DND-41 (cell line): ENCODE measurements around the gene ORMDL2.

ENCODE experiments used
- ATAC-seq: fragments of 200-7000 bp; cut with Tn5 transposase; 3 replicates; pipeline ENCODE4 v1.9.1; 2021; ENCODE audit warnings: low read depth; ENCODE audit not compliant: insufficient read depth
- DNase-seq: peaks from one replicate; pipeline ENCODE4 v3.0.0-alpha.2; 2020
- H2AFZ ChIP-seq: 2 replicates; pipeline ENCODE4 v1.6.0; 2012; ENCODE audit warnings: low read depth, low read length
- H3K27ac ChIP-seq: 2 replicates; pipeline ENCODE4 v1.5.1; 2012; ENCODE audit warnings: low read length, inconsistent platforms
- H3K27me3 ChIP-seq: fragments of 200-600 bp; sonication (generic); 2 replicates; pipeline ENCODE4 v1.6.0; 2012; ENCODE audit warnings: low read length, mild to moderate bottlenecking, inconsistent platforms; ENCODE audit not compliant: insufficient read depth, poor library complexity
- H3K36me3 ChIP-seq: 2 replicates; pipeline ENCODE4 v1.5.1; 2012; ENCODE audit warnings: low read length, inconsistent platforms; ENCODE audit not compliant: insufficient read depth
- H3K4me1 ChIP-seq: 2 replicates; pipeline ENCODE4 v1.5.1; 2012; ENCODE audit warnings: mild to moderate bottlenecking, low read length; ENCODE audit not compliant: insufficient read depth
- H3K4me2 ChIP-seq: 2 replicates; pipeline ENCODE4 v1.6.0; 2012; ENCODE audit warnings: mild to moderate bottlenecking, moderate library complexity, low read length, inconsistent platforms; ENCODE audit not compliant: insufficient read depth
- H3K4me3 ChIP-seq, 2 experiments: fragments of 200-600 bp in 1 of 2; shearing (Covaris generic) in 1 of 2; 2 replicates each; pipeline ENCODE4 v1.5.1; 2012 to 2016; ENCODE audit warnings: inconsistent platforms in 2 of 2, low read length in 2 of 2, mild to moderate bottlenecking in 2 of 2, low read depth in 1 of 2, moderate library complexity in 1 of 2
- H3K79me2 ChIP-seq: 2 replicates; pipeline ENCODE4 v1.6.0; 2012; ENCODE audit warnings: low read length, inconsistent platforms; ENCODE audit not compliant: insufficient read depth
- H3K9ac ChIP-seq: 2 replicates; pipeline ENCODE4 v1.6.0; 2012; ENCODE audit warnings: low read depth, mild to moderate bottlenecking, inconsistent platforms, low read length, moderate library complexity
- H3K9me3 ChIP-seq: 2 replicates; pipeline ENCODE4 v1.5.1; 2012; ENCODE audit warnings: low read length, moderate library complexity, mild to moderate bottlenecking, inconsistent platforms; ENCODE audit not compliant: insufficient read depth, severe bottlenecking
- H4K20me1 ChIP-seq: 2 replicates; pipeline ENCODE4 v1.6.0; 2012; ENCODE audit warnings: low read length; ENCODE audit not compliant: insufficient read depth
- CTCF ChIP-seq: IDR thresholded peaks from 2 replicates; pipeline ENCODE4 v1.5.1; 2012; ENCODE audit warnings: borderline replicate concordance, low read length, moderate library complexity, mild to moderate bottlenecking; ENCODE audit not compliant: poor library complexity, severe bottlenecking; ENCODE audit errors: extremely low read depth
- EZH2 ChIP-seq: IDR thresholded peaks from 3 replicates; pipeline ENCODE4 v1.6.1; 2012; ENCODE audit warnings: borderline replicate concordance, low read depth, mild to moderate bottlenecking, moderate library complexity, low read length, inconsistent platforms; ENCODE audit not compliant: severe bottlenecking

The ORMDL2 gene

GRCh38 chr12:55818886-55819285 lies 1.0 kb downstream of the ORMDL2 start:
- TF ChIP-seq EZH2 (no peak), CTCF (no peak)
- ATAC-seq (no peak), DNase-seq (no peak)
- H3K27me3 ChIP-seq = no peaks in the 10 kb centered on the region
- H3K4me1 ChIP-seq = peaks cover 54% of the 10 kb centered on the region
- peaks cover 74% of the 10 kb centered on the region for H3K36me3 ChIP-seq
- H3K4me2 ChIP-seq = peak overlapping the region; percentile 96
- no peak overlapping the region for H2AFZ ChIP-seq
- H3K4me3 ChIP-seq = peak overlapping the region; percentile 78 to 79
- H3K9ac ChIP-seq = peak overlapping the region; percentile 66
- H3K27ac ChIP-seq = peak overlapping the region; percentile 90
- no peaks in the 10 kb centered on the region for H3K9me3 ChIP-seq
- H4K20me1 ChIP-seq = peaks cover 24% of the 10 kb centered on the region
- peaks cover 78% of the 10 kb centered on the region for H3K79me2 ChIP-seq

GRCh38 chr12:55820679-55821078 lies 2.8 kb downstream of the ORMDL2 start:
- Histone ChIP-seq H3K79me2 (peaks cover 76% of the 10 kb centered on the region), H3K4me2 (no peak overlapping the region), H4K20me1 (peaks cover 14% of the 10 kb centered on the region)

GRCh38 chr12:55822228-55822627 lies 4.4 kb downstream of the ORMDL2 start:
- DNase-seq = no peak
- Histone ChIP-seq H3K4me3 (no peak overlapping the region), H3K36me3 (peaks cover 73% of the 10 kb centered on the region), H3K27ac (no peak overlapping the region), H3K79me2 (peaks cover 75% of the 10 kb centered on the region), H3K9ac (no peak overlapping the region), H3K27me3 (no peaks in the 10 kb centered on the region), H3K9me3 (no peaks in the 10 kb centered on the region), H2AFZ (no peak overlapping the region), H4K20me1 (peaks cover 10% of the 10 kb centered on the region; the same call in 1 of the 2 replicates), H3K4me1 (peaks cover 59% of the 10 kb centered on the region), H3K4me2 (no peak overlapping the region)
- no peak for ATAC-seq
- TF ChIP-seq CTCF = no peak
- TF ChIP-seq EZH2 = no peak

More at GRCh38 chr12:55820679-55821078, 2.8 kb downstream of the ORMDL2 start:
- Histone ChIP-seq H3K9ac (no peak overlapping the region), H3K27me3 (no peaks in the 10 kb centered on the region), H3K4me3 (no peak overlapping the region), H2AFZ (no peak overlapping the region), H3K9me3 (no peaks in the 10 kb centered on the region), H3K4me1 (peaks cover 54% of the 10 kb centered on the region), H3K36me3 (peaks cover 70% of the 10 kb centered on the region), H3K27ac (no peak overlapping the region)
- TF ChIP-seq CTCF = peak; percentile 32
- TF ChIP-seq EZH2 = no peak
- DNase-seq = no peak
- ATAC-seq = no peak

GRCh38 chr12:55823419-55823818 lies 5.6 kb downstream of the ORMDL2 start:
- H2AFZ ChIP-seq = no peak overlapping the region
- H3K36me3 ChIP-seq = peaks cover 84% of the 10 kb centered on the region
- H3K27ac ChIP-seq = no peak overlapping the region
- peaks cover 77% of the 10 kb centered on the region for H3K79me2 ChIP-seq
- peaks cover 13% of the 10 kb centered on the region; the same call in 1 of the 2 replicates for H4K20me1 ChIP-seq
- no peaks in the 10 kb centered on the region for H3K9me3 ChIP-seq
- H3K4me2 ChIP-seq = no peak overlapping the region
- TF ChIP-seq CTCF (no peak), EZH2 (no peak)
- no peak overlapping the region for H3K4me3 ChIP-seq
- H3K4me1 ChIP-seq = peaks cover 69% of the 10 kb centered on the region
- ATAC-seq = no peak
- no peaks in the 10 kb centered on the region for H3K27me3 ChIP-seq
- no peak overlapping the region for H3K9ac ChIP-seq
- no peak for DNase-seq
